NCI-H774 (cell line): ENCODE measurements around the gene GGA2.
A peak's percentile ranks its signal among the peaks of the same experiment; 100 is the strongest.
"Not testable (repeated sequence)": the region's sequence is repeated elsewhere in the genome, so short reads cannot be mapped to it uniquely, and the experiment has no call there.

Experiments used
- DNase-seq: peaks from one replicate; lab custom pipeline; 2025; lab: John Stamatoyannopoulos, UW

Gene GGA2

GRCh38 chr16:23510164-23510914 is at the start of gene GGA2:
Gene GGA2 (minus strand): TSS chr16:23510494. CDS start chr16:23510411, 83 bp downstream.
- peak; percentile 79 for DNase-seq

GRCh38 chr16:23557779-23558702 is 47.7 kb upstream of the GGA2 start:
- no peak for DNase-seq

- DNase-seq, result peak; percentile 97
Measured at GRCh38 chr16:23556881-23557778, 46.8 kb upstream of the GGA2 start, which contains the start of the genes EARS2 and UBFD1. Gene EARS2 (minus strand): TSS chr16:23557350. CDS start chr16:23557343, 7 bp downstream. Gene UBFD1 (plus strand): TSS chr16:23557727. CDS start chr16:23557743, 16 bp downstream.

GRCh38 chr16:23554536-23554935 is 44.2 kb upstream of the GGA2 start:
- DNase-seq, result no peak

GRCh38 chr16:23552161-23552560 is 41.9 kb upstream of the GGA2 start:
- DNase-seq, result no peak

GRCh38 chr16:23549938-23550337 is 39.6 kb upstream of the GGA2 start:
- no peak for DNase-seq

GRCh38 chr16:23544436-23544835 is 34.1 kb upstream of the GGA2 start:
- no peak for DNase-seq

GRCh38 chr16:23540817-23541178 is 30.5 kb upstream of the GGA2 start:
- not testable (repeated sequence) for DNase-seq

- peak; percentile 86 for DNase-seq
Measured at GRCh38 chr16:23539984-23540816, 29.9 kb upstream of the GGA2 start.

- no peak for DNase-seq
Measured at GRCh38 chr16:23538919-23539278, 28.6 kb upstream of the GGA2 start.

GRCh38 chr16:23537390-23537789 is 27.1 kb upstream of the GGA2 start:
- no peak for DNase-seq

- DNase-seq, result no peak
Measured at GRCh38 chr16:23535901-23536300, 25.6 kb upstream of the GGA2 start.

GRCh38 chr16:23534868-23535860 is 24.9 kb upstream of the GGA2 start:
- DNase-seq, result no peak

GRCh38 chr16:23532448-23532847 is 22.2 kb upstream of the GGA2 start:
- no peak for DNase-seq

GRCh38 chr16:23530062-23530461 is 19.8 kb upstream of the GGA2 start:
- DNase-seq, result no peak

- DNase-seq, result no peak
Measured at GRCh38 chr16:23528644-23529310, 18.5 kb upstream of the GGA2 start.

GRCh38 chr16:23527961-23528643 is 17.8 kb upstream of the GGA2 start:
- no peak for DNase-seq

- no peak for DNase-seq
Measured at GRCh38 chr16:23524886-23525285, 14.6 kb upstream of the GGA2 start.
